NCI-H128 (cell line): ENCODE data around the gene DCC.

Experiments
- DNase-seq: peaks from one replicate; lab custom pipeline; 2025; ENCODE audit not compliant: unreplicated experiment; lab: John Stamatoyannopoulos, UW

Gene DCC

GRCh38 chr18:52995875-52996274 is 655.9 kb downstream of the DCC start:
- DNase-seq = no peak

GRCh38 chr18:52999633-53000032 is 659.6 kb downstream of the DCC start:
- no peak for DNase-seq

- no peak for DNase-seq
Measured at GRCh38 chr18:53004798-53005197, 664.8 kb downstream of the DCC start.

GRCh38 chr18:53018791-53019190 is 678.8 kb downstream of the DCC start:
- DNase-seq = no peak

- no peak for DNase-seq
Measured at GRCh38 chr18:53025247-53025646, 685.2 kb downstream of the DCC start.

- no peak for DNase-seq
Measured at GRCh38 chr18:53028565-53028964, 688.6 kb downstream of the DCC start.

- no peak for DNase-seq
Measured at GRCh38 chr18:53033128-53033527, 693.1 kb downstream of the DCC start.

GRCh38 chr18:53038608-53039007 is 698.6 kb downstream of the DCC start:
- no peak for DNase-seq

GRCh38 chr18:53040286-53040685 is 700.3 kb downstream of the DCC start:
- DNase-seq = no peak

GRCh38 chr18:53056064-53056463 is 716.1 kb downstream of the DCC start:
- no peak for DNase-seq

GRCh38 chr18:53070788-53071187 is 730.8 kb downstream of the DCC start:
- DNase-seq = no peak

GRCh38 chr18:53080687-53081086 is 740.7 kb downstream of the DCC start:
- no peak for DNase-seq

- DNase-seq = no peak
Measured at GRCh38 chr18:53093636-53094035, 753.6 kb downstream of the DCC start.

- no peak for DNase-seq
Measured at GRCh38 chr18:53101536-53102105, 761.6 kb downstream of the DCC start.

GRCh38 chr18:53114441-53114840 is 774.4 kb downstream of the DCC start:
- no peak for DNase-seq

GRCh38 chr18:53115876-53116585 is 776.0 kb downstream of the DCC start:
- no peak for DNase-seq

GRCh38 chr18:53117851-53118250 is 777.9 kb downstream of the DCC start:
- no peak for DNase-seq

- DNase-seq = no peak
Measured at GRCh38 chr18:53126210-53126609, 786.2 kb downstream of the DCC start.

GRCh38 chr18:53131001-53131400 is 791.0 kb downstream of the DCC start:
- no peak for DNase-seq

GRCh38 chr18:53134711-53135110 is 794.7 kb downstream of the DCC start:
- no peak for DNase-seq

GRCh38 chr18:53135654-53136053 is 795.7 kb downstream of the DCC start:
- no peak for DNase-seq

- DNase-seq = no peak
Measured at GRCh38 chr18:53139746-53140500, 799.9 kb downstream of the DCC start.
